Osteoblast (primary cell): ENCODE results near the gene MIB2. TPM values are rescaled to one million over a fixed set of nuclear protein-coding genes. Genes with fewer than 3 reads are reported as not detected.

Experiments
- DNase-seq: peaks from one replicate; pipeline ENCODE4 v3.0.0; 2011; ENCODE audit warnings: low spot score, mixed read lengths; ENCODE audit not compliant: insufficient read length; ENCODE audit errors: missing footprints
- H2AFZ ChIP-seq: 2 replicates; pipeline ENCODE4 v1.6.0; 2011; ENCODE audit warnings: mild to moderate bottlenecking, low read length
- H3K27ac ChIP-seq: 2 replicates; pipeline ENCODE4 v1.5.1; 2011; ENCODE audit warnings: mild to moderate bottlenecking, low read depth, low read length, moderate library complexity
- H3K27me3 ChIP-seq: 2 replicates; pipeline ENCODE4 v1.6.0; 2012; ENCODE audit warnings: mild to moderate bottlenecking, control low read depth, inconsistent platforms, low read length, moderate library complexity; ENCODE audit not compliant: insufficient read depth
- H3K36me3 ChIP-seq: 2 replicates; pipeline ENCODE4 v1.5.1; 2011; ENCODE audit warnings: mild to moderate bottlenecking, low read length, control low read depth, moderate library complexity; ENCODE audit not compliant: insufficient read depth
- H3K4me1 ChIP-seq: 2 replicates; pipeline ENCODE4 v1.5.1; 2011; ENCODE audit warnings: mild to moderate bottlenecking, low read length, control low read depth, moderate library complexity; ENCODE audit not compliant: insufficient read depth
- H3K4me2 ChIP-seq: 2 replicates; pipeline ENCODE4 v1.6.0; 2011; ENCODE audit warnings: mild to moderate bottlenecking, low read length; ENCODE audit not compliant: insufficient read depth
- H3K4me3 ChIP-seq: fragments of 200-600 bp; sonication (generic); 3 replicates; pipeline ENCODE4 v1.5.1; 2012; ENCODE audit warnings: mild to moderate bottlenecking, low read length, inconsistent platforms; ENCODE audit not compliant: insufficient read depth
- H3K79me2 ChIP-seq: 2 replicates; pipeline ENCODE4 v1.6.0; 2012; ENCODE audit warnings: mild to moderate bottlenecking, low read length, control low read depth, inconsistent platforms; ENCODE audit not compliant: insufficient read depth
- H3K9me3 ChIP-seq: 2 replicates; pipeline ENCODE4 v1.5.1; 2011; ENCODE audit warnings: low read depth, low read length, control low read depth
- H4K20me1 ChIP-seq: 2 replicates; pipeline ENCODE4 v1.6.0; 2012; ENCODE audit warnings: mild to moderate bottlenecking, low read length, control low read depth; ENCODE audit not compliant: insufficient read depth
- total RNA-seq: library from RNA; depleted of rRNA; stranded (reverse); fragments of >200 nt; gene quantifications from 2 replicates; pipeline ENCODE4 v1.2.3, GENCODE V29; 2012
- TF ChIP-seq, protein P1 (sequence below): IDR thresholded peaks from 2 replicates; pipeline ENCODE4 v1.5.1; 2011; ENCODE audit warnings: mild to moderate bottlenecking, low read depth, low read length, moderate library complexity; ENCODE audit errors: extremely low read depth

MIB2 gene
- total RNA-seq, 1 donor, result 80.7 TPM

DNA sequence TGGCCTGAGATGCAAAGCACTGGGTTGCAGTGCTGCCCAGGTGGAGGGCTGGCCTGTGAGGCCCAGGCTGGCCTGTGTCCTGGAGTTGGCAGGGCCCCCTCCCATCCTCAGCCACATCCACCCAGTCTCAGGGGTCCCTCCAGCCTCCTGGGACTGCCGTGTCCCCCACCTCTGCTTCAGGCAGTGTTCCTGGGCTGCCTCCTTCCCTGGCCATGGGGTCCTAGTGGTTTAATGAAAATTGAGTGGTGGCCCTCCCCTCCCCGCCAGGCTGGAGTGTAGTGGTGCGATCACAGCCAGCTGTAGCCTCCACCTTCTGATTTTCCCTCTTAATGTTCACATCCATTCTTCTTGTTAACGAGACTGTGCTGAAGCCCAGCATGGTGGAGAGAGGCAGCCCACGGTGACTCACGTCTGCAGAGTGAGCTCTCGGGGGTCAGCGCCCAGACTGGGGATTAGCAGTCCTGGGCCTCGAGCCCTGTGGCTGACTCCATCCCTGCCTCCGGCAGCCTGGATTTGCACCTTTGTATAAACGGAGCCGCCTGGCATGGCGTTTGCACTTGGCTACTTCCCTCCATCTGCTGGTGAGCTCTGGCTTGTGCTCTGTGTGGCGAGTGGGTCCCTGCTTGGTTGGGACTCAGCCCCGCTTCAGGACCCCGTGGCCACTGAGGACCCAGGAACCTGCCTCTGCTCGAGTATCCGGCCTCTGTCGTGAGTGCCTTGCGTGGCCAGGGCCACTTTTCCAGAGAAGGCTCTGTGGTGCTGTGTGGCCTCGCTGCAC, 6.9 kb downstream of the MIB2 start:
- no peak overlapping the region for H2AFZ ChIP-seq
- peak; percentile 92 for DNase-seq
- peaks cover 2% of the 10 kb centered on the region for H3K4me1 ChIP-seq
- no peaks in the 10 kb centered on the region for H3K27me3 ChIP-seq
- H3K79me2 ChIP-seq, result peaks cover 18% of the 10 kb centered on the region
- no peak overlapping the region for H3K27ac ChIP-seq
- peaks cover 24% of the 10 kb centered on the region for H4K20me1 ChIP-seq
- H3K4me3 ChIP-seq, result no peak overlapping the region
- no peak overlapping the region for H3K4me2 ChIP-seq
- TF ChIP-seq, protein P1, sequence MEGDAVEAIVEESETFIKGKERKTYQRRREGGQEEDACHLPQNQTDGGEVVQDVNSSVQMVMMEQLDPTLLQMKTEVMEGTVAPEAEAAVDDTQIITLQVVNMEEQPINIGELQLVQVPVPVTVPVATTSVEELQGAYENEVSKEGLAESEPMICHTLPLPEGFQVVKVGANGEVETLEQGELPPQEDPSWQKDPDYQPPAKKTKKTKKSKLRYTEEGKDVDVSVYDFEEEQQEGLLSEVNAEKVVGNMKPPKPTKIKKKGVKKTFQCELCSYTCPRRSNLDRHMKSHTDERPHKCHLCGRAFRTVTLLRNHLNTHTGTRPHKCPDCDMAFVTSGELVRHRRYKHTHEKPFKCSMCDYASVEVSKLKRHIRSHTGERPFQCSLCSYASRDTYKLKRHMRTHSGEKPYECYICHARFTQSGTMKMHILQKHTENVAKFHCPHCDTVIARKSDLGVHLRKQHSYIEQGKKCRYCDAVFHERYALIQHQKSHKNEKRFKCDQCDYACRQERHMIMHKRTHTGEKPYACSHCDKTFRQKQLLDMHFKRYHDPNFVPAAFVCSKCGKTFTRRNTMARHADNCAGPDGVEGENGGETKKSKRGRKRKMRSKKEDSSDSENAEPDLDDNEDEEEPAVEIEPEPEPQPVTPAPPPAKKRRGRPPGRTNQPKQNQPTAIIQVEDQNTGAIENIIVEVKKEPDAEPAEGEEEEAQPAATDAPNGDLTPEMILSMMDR, result no peak
- no peaks in the 10 kb centered on the region for H3K9me3 ChIP-seq
- peaks cover 4% of the 10 kb centered on the region for H3K36me3 ChIP-seq

DNA sequence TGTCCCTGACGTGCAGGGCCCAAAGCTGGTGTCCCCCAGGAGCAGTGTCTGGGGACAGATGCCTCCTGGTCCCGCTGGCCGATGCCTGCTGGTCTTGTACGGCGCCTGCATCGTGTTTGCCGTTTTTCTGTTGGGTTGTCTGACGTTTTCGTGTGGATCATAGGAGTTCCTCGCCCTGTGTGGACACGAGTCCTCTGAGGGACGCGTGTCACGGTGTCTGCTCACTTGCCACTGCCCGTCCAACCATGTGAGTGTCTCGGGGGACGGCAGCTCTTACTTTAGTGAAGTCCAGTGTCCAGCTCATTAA, 7.4 kb downstream of the MIB2 start:
- H3K79me2 ChIP-seq, result peaks cover 13% of the 10 kb centered on the region
- TF ChIP-seq, protein P1, result no peak
- H3K4me2 ChIP-seq, result no peak overlapping the region
- H2AFZ ChIP-seq, result no peak overlapping the region
- H3K36me3 ChIP-seq, result no peaks in the 10 kb centered on the region
- H3K4me3 ChIP-seq, result no peak overlapping the region
- no peaks in the 10 kb centered on the region for H3K9me3 ChIP-seq
- H3K27me3 ChIP-seq, result no peaks in the 10 kb centered on the region
- H3K27ac ChIP-seq, result no peak overlapping the region
- DNase-seq, result no peak
- H3K4me1 ChIP-seq, result no peaks in the 10 kb centered on the region
- H4K20me1 ChIP-seq, result peaks cover 19% of the 10 kb centered on the region

DNA sequence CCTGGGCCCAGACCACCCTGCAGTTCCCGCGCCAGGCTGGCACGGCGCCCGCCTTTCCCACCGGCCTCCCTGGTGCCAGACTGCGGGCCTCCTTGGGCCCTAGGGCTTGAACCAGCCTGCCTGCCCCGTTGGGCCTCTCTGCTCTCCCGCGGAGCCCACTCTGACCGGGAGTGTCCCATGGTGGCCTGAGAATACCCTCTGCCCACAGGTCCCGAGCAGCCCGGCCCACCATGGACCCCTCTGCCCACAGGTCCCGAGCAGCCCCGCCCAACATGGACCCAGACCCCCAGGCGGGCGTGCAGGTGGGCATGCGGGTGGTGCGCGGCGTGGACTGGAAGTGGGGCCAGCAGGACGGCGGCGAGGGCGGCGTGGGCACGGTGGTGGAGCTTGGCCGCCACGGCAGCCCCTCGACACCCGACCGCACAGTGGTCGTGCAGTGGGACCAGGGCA, 7.9 kb downstream of the MIB2 start:
- TF ChIP-seq, protein P1, result no peak
- DNase-seq, result peak; percentile 50
- H3K4me1 ChIP-seq, result no peaks in the 10 kb centered on the region
- no peaks in the 10 kb centered on the region for H3K36me3 ChIP-seq
- no peak overlapping the region for H3K4me2 ChIP-seq
- no peak overlapping the region for H3K4me3 ChIP-seq
- H3K9me3 ChIP-seq, result no peaks in the 10 kb centered on the region
- H2AFZ ChIP-seq, result no peak overlapping the region
- no peaks in the 10 kb centered on the region for H3K27me3 ChIP-seq
- peaks cover 8% of the 10 kb centered on the region for H3K79me2 ChIP-seq
- peaks cover 16% of the 10 kb centered on the region for H4K20me1 ChIP-seq
- no peak overlapping the region for H3K27ac ChIP-seq

DNA sequence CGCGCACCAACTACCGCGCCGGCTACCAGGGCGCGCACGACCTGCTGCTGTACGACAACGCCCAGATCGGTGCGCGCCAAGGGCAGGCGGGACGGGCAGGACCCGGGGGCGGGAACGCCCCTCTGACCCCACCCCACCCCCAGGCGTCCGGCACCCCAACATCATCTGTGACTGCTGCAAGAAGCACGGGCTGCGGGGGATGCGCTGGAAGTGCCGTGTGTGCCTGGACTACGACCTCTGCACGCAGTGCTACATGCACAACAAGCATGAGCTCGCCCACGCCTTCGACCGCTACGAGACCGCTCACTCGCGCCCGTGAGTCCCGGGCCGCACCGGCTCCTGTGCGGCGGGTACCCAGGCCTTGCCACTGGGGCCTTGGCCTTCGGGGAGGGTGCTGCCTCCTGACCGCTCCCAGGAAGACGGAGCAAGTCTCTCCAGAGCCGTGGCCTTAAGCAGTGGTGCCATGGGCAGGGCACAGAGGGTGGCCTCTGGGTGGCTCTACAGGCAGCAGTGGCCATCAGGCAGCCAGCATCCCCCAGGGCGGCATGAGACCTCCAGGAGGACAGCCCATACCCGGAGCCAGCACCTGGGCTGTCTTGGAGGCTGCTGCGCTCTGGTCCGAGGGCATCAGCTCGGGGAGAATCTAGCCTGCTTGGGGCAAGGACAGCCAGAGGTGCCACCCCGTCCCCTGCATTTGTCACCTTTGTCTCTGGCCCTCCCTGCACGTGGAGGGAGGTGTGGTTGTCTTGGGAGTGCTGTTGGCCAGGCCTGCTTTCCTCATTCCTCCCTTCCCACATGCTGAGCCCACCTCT, 8.5 kb downstream of the MIB2 start:
- no peak overlapping the region for H3K4me2 ChIP-seq
- no peaks in the 10 kb centered on the region for H3K27me3 ChIP-seq
- H3K27ac ChIP-seq, result no peak overlapping the region
- H3K9me3 ChIP-seq, result no peaks in the 10 kb centered on the region
- H4K20me1 ChIP-seq, result peaks cover 20% of the 10 kb centered on the region
- H3K36me3 ChIP-seq, result no peaks in the 10 kb centered on the region
- H2AFZ ChIP-seq, result no peak overlapping the region
- no peaks in the 10 kb centered on the region for H3K4me1 ChIP-seq
- TF ChIP-seq, protein P1, result no peak
- peaks cover 4% of the 10 kb centered on the region for H3K79me2 ChIP-seq
- no peak overlapping the region for H3K4me3 ChIP-seq
- DNase-seq, result peak; percentile 75
